Body of pancreas (tissue), 4 donors: ENCODE results near the gene RBMS1. TPM values are rescaled to one million over a fixed set of nuclear protein-coding genes. Genes with fewer than 3 reads are reported as not detected.

ENCODE experiments used
- ATAC-seq: fragments of 150-250 bp; one replicate; pipeline ENCODE4 v1.9.1; 2016
- DNase-seq, 4 donors: peaks; one replicate each; pipeline ENCODE4 v3.0.0-alpha.2; 2019
- H3K27ac ChIP-seq, 4 donors: fragments of 200-600 bp; sonication (generic); 1 replicate in 3 of 4; 2 replicates in 1 of 4; pipeline versions ENCODE4 v1.5.1 to v1.6.1; 2016 to 2019; ENCODE audit warnings: mild to moderate bottlenecking in 1 of 4, mixed read lengths in 1 of 4, moderate library complexity in 1 of 4
- H3K27me3 ChIP-seq, 2 donors: fragments of 200-600 bp; sonication (generic); one replicate each; pipeline ENCODE4 v1.6.0; 2016; ENCODE audit warnings: mild to moderate bottlenecking in 1 of 2
- H3K36me3 ChIP-seq, 2 donors: fragments of 200-600 bp; sonication (generic); replicated peaks in 1 of 2; 2 replicates each; pipeline ENCODE4 v1.5.1; 2016; ENCODE audit warnings: low read depth in 2 of 2; ENCODE audit not compliant: insufficient read depth in 1 of 2
- H3K4me1 ChIP-seq: fragments of 200-600 bp; sonication (generic); one replicate; pipeline ENCODE4 v1.6.0; 2016
- H3K4me3 ChIP-seq, 2 donors: fragments of 200-600 bp; sonication (generic); 1 replicate in 1 of 2; 2 replicates in 1 of 2; pipeline ENCODE4 v1.5.1; 2016 to 2019
- H3K9me3 ChIP-seq, 3 donors: fragments of 200-600 bp; sonication (generic); 1 replicate in 2 of 3; 2 replicates in 1 of 3; pipeline ENCODE4 v1.5.1; 2016
- POLR2A ChIP-seq, 3 donors: fragments of 450-650 bp; IDR thresholded peaks; one replicate each; pipeline ENCODE4 v1.6.1; 2016; ENCODE audit warnings: antibody characterized with exemption in 3 of 3, mild to moderate bottlenecking in 2 of 3
- WGBS, 2 donors: methylation state at CpG; one replicate each; pipeline ENCODE4 v1.1.5; 2017; 5-methylcytosine and 5-hydroxymethylcytosine counted together
- intact Hi-C: fragments of 100-400 bp; cut with DNase I; formaldehyde crosslinking; loops from one replicate; pipeline ENCODE4 v1.15.1; 2023
- total RNA-seq, 2 donors: library from RNA; depleted of rRNA; stranded (reverse); fragments of >200 nt; gene quantifications; one replicate each; pipeline ENCODE4 v1.1.0, GENCODE V29; 2016
- TF ChIP-seq, protein P1 (sequence below), 7 experiments: fragments of 450-650 bp in 4 of 7; fragments of 200-600 bp in 3 of 7; sonication (generic) in 3 of 7; IDR thresholded peaks; one replicate each; pipeline ENCODE4 v1.5.1; 2016 to 2019; ENCODE audit warnings: antibody characterized with exemption in 7 of 7

RBMS1 gene
- total RNA-seq, 2 donors from 2014 or later, result 21.3 to 23.7 TPM

DNA sequence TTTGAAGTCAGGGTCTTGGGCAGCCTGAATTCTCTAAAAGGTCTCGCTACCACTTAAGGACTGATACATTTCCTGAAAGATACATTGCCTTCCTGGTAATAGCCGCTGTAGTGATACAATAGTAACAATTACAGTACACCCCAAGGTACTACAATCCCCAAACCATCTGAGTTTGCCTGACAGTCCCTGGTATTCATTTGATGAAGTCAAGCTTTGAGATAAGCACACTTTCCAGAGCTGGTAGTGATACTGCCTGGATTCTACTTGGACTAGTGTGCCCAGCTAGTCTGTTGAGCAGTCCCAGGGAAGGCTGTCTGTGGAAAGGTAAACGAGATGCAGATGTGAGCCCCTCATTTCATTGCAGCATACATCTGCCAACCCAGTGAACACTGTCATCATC, 269.1 kb downstream of the RBMS1 start:
- Histone ChIP-seq H3K4me1 (peaks cover 37% of the 10 kb centered on the region), H3K27me3 (no peaks in the 10 kb centered on the region), H3K4me3 (no peak overlapping the region), H3K36me3 (no peaks in the 10 kb centered on the region), H3K27ac (no peak overlapping the region), H3K9me3 (no peaks in the 10 kb centered on the region)
- TF ChIP-seq, protein P1, sequence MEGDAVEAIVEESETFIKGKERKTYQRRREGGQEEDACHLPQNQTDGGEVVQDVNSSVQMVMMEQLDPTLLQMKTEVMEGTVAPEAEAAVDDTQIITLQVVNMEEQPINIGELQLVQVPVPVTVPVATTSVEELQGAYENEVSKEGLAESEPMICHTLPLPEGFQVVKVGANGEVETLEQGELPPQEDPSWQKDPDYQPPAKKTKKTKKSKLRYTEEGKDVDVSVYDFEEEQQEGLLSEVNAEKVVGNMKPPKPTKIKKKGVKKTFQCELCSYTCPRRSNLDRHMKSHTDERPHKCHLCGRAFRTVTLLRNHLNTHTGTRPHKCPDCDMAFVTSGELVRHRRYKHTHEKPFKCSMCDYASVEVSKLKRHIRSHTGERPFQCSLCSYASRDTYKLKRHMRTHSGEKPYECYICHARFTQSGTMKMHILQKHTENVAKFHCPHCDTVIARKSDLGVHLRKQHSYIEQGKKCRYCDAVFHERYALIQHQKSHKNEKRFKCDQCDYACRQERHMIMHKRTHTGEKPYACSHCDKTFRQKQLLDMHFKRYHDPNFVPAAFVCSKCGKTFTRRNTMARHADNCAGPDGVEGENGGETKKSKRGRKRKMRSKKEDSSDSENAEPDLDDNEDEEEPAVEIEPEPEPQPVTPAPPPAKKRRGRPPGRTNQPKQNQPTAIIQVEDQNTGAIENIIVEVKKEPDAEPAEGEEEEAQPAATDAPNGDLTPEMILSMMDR (IDR thresholded peaks at IDR 0.05), result no peak
- TF ChIP-seq POLR2A (IDR thresholded peaks at IDR 0.05), result no peak
- 81 to 91% methylated on average over 3 of the region's 3 CpGs for WGBS, 2 donors
- ATAC-seq, result no peak
- intact Hi-C loops, result no loop called here
- DNase-seq, result no peak

DNA sequence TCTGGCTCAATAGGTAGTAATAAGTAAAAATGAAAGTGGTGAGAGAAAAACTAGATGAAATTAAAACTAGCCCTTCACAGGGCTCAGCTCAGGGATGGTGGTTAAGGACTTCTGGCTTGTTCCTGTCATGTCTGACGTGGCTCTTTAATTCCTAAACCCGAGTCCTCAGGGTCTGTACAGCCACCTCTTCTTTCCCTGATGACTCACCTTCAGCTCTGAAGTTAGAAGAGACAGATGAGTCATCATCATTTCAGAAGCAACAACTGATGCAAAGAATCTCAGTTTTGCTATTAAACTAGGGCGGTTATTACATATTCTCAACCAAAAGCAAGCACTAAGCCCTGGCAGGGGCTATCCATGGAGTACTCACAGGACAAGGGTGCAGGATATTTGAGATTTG, 269.5 kb downstream of the RBMS1 start:
- H3K36me3 ChIP-seq, result no peaks in the 10 kb centered on the region
- no peaks in the 10 kb centered on the region for H3K27me3 ChIP-seq
- no peak for DNase-seq
- 75 to 76% methylated on average over 3 of the region's 3 CpGs for WGBS, 2 donors
- TF ChIP-seq, protein P1 (IDR thresholded peaks at IDR 0.05), result no peak
- TF ChIP-seq POLR2A (IDR thresholded peaks at IDR 0.05), result no peak
- no peaks in the 10 kb centered on the region for H3K9me3 ChIP-seq
- peaks cover 33% of the 10 kb centered on the region for H3K4me1 ChIP-seq
- no peak overlapping the region for H3K4me3 ChIP-seq
- peak overlapping the region in 1 of 4 donors; percentile 20 for H3K27ac ChIP-seq
- no peak for ATAC-seq
- intact Hi-C loops, result no loop called here

DNA sequence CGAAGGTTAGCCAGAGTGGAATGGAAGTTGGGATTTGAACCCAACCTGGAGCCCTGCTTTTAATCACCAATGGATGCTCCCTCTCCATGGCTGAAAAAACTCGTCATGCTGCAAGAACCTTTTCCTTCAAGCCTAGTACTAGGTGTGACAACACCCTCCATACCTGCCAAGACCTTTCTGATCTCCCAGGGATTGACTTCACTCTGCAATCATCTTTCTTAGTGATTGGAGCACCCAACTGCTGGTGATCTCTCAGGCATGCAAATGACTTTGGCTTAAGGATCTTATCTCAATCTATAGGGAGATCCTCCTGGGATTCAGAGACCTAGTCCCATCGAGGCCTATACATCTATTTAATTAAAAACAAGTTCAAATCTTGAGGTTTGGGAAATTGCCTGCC, 270.0 kb downstream of the RBMS1 start:
- no peaks in the 10 kb centered on the region for H3K36me3 ChIP-seq
- 75 to 87% methylated on average over 3 of the region's 3 CpGs for WGBS, 2 donors
- TF ChIP-seq POLR2A (IDR thresholded peaks at IDR 0.05), result no peak
- TF ChIP-seq, protein P1 (IDR thresholded peaks at IDR 0.05), result no peak
- H3K9me3 ChIP-seq, result no peaks in the 10 kb centered on the region
- no peaks in the 10 kb centered on the region for H3K27me3 ChIP-seq
- H3K4me3 ChIP-seq, result no peak overlapping the region
- DNase-seq (no peak), ATAC-seq (no peak)
- peaks cover 28% of the 10 kb centered on the region for H3K4me1 ChIP-seq
- intact Hi-C loops, result no loop called here
- peak overlapping the region in 1 of 4 donors; percentile 20 for H3K27ac ChIP-seq

DNA sequence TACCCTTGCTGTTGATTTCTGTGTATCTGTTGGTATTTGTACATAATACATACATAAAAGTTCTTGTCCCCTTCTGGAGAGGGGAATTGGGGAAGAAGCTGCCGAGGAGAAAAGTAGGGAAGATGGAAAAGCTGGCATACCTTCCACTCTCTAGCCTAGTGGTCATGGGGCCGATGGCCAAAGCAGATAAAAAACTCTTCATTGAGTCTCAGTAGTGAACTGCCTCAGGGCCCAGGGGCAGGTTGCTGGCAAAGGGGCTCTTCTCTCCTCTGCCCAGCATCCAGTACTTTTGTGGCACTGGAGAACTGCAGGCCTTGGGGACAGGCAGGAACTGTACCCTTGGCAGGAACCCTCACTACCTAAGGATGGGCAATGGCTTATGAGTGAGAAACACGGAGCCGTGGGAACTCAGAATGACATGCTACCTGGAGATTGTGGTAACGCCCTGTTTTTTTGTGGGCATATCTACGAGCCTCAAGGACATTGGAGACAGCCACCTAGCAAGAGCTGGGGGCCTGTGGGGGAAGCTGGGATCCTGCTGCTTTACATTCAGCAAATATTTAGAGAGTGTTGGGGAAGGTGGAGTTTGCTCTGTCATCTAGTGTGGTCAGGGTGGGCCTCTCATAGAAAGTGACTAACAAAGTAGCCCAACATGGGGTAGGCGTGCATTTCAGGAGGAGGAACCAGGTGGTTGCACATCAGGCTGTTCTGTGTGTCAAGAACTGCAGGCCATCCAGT, 270.9 kb downstream of the RBMS1 start:
- TF ChIP-seq, protein P1 (IDR thresholded peaks at IDR 0.05), result no peak
- TF ChIP-seq POLR2A (IDR thresholded peaks at IDR 0.05), result no peak
- DNase-seq (no peak), ATAC-seq (no peak)
- H3K27me3 ChIP-seq, result no peaks in the 10 kb centered on the region
- peak overlapping the region in 1 of 4 donors; percentile 58 for H3K27ac ChIP-seq
- no peaks in the 10 kb centered on the region for H3K36me3 ChIP-seq
- intact Hi-C loops, result no loop called here
- peaks cover 19% of the 10 kb centered on the region for H3K4me1 ChIP-seq
- H3K9me3 ChIP-seq, result no peaks in the 10 kb centered on the region
- 51 to 54% methylated on average over 7 of the region's 7 CpGs for WGBS, 2 donors
- no peak overlapping the region for H3K4me3 ChIP-seq
